NCI-H128 (cell line): ENCODE measurements around the gene PACS1.

Source experiments
- DNase-seq: peaks from one replicate; lab custom pipeline; 2025; ENCODE audit not compliant: unreplicated experiment; lab: John Stamatoyannopoulos, UW

The PACS1 gene

GRCh38 chr11:66136752-66137123, 66.7 kb downstream of the PACS1 start:
- DNase-seq: no peak

GRCh38 chr11:66139817-66140404, 69.8 kb downstream of the PACS1 start:
- no peak for DNase-seq

GRCh38 chr11:66142370-66143263, 72.5 kb downstream of the PACS1 start:
- no peak for DNase-seq

- no peak for DNase-seq
Observed at GRCh38 chr11:66143264-66143566, 73.1 kb downstream of the PACS1 start.

GRCh38 chr11:66143996-66144678, 74.1 kb downstream of the PACS1 start:
- no peak for DNase-seq

- DNase-seq: no peak
Observed at GRCh38 chr11:66146074-66146473, 76.0 kb downstream of the PACS1 start.

GRCh38 chr11:66146940-66147339, 76.9 kb downstream of the PACS1 start:
- no peak for DNase-seq

GRCh38 chr11:66150140-66150539, 80.1 kb downstream of the PACS1 start:
- DNase-seq: no peak

- DNase-seq: no peak
Observed at GRCh38 chr11:66150725-66151124, 80.7 kb downstream of the PACS1 start.

GRCh38 chr11:66151273-66151672, 81.2 kb downstream of the PACS1 start:
- no peak for DNase-seq

- no peak for DNase-seq
Observed at GRCh38 chr11:66154109-66154508, 84.0 kb downstream of the PACS1 start.

GRCh38 chr11:66155387-66156073, 85.5 kb downstream of the PACS1 start:
- no peak for DNase-seq

GRCh38 chr11:66157182-66157864, 87.3 kb downstream of the PACS1 start:
- DNase-seq: no peak

- DNase-seq: no peak
Observed at GRCh38 chr11:66158156-66158555, 88.1 kb downstream of the PACS1 start.

GRCh38 chr11:66159324-66159984, 89.4 kb downstream of the PACS1 start:
- DNase-seq: no peak

GRCh38 chr11:66160709-66161108, 90.6 kb downstream of the PACS1 start:
- no peak for DNase-seq

GRCh38 chr11:66168289-66168688, 98.2 kb downstream of the PACS1 start:
- no peak for DNase-seq

GRCh38 chr11:66172146-66172545, 102.1 kb downstream of the PACS1 start:
- DNase-seq: no peak

GRCh38 chr11:66176650-66177049, 106.6 kb downstream of the PACS1 start:
- no peak for DNase-seq

GRCh38 chr11:66178183-66178582, 108.1 kb downstream of the PACS1 start:
- no peak for DNase-seq

GRCh38 chr11:66178871-66179270, 108.8 kb downstream of the PACS1 start:
- DNase-seq: no peak
